PC-9 (cell line): Measurements from ENCODE around the gene PCDHB6.
"Not testable (repeated sequence)": the region's sequence is repeated elsewhere in the genome, so short reads cannot be mapped to it uniquely, and the experiment has no call there.

Source experiments
- EZH2 ChIP-seq: fragments of 200-600 bp; sonication (generic); IDR thresholded peaks from 2 replicates; pipeline ENCODE4 v1.8.0; 2017; ENCODE audit warnings: antibody characterized with exemption, low read depth
- TF ChIP-seq, protein P1 (sequence below): fragments of 200-600 bp; sonication (generic); conservative IDR thresholded peaks from 2 replicates; pipeline ENCODE4 v1.6.1; 2017; ENCODE audit warnings: mixed run types, antibody characterized with exemption, mild to moderate bottlenecking, moderate library complexity

GRCh38 chr5:141174291-141175104 lies 24.6 kb downstream of the PCDHB6 start:
- TF ChIP-seq, protein P1, sequence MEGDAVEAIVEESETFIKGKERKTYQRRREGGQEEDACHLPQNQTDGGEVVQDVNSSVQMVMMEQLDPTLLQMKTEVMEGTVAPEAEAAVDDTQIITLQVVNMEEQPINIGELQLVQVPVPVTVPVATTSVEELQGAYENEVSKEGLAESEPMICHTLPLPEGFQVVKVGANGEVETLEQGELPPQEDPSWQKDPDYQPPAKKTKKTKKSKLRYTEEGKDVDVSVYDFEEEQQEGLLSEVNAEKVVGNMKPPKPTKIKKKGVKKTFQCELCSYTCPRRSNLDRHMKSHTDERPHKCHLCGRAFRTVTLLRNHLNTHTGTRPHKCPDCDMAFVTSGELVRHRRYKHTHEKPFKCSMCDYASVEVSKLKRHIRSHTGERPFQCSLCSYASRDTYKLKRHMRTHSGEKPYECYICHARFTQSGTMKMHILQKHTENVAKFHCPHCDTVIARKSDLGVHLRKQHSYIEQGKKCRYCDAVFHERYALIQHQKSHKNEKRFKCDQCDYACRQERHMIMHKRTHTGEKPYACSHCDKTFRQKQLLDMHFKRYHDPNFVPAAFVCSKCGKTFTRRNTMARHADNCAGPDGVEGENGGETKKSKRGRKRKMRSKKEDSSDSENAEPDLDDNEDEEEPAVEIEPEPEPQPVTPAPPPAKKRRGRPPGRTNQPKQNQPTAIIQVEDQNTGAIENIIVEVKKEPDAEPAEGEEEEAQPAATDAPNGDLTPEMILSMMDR: not testable (repeated sequence)
- not testable (repeated sequence) for TF ChIP-seq EZH2
